Measurements from ENCODE around the gene RNF144B.

The RNF144B gene

GRCh38 chr6:18446771-18447170, 59.6 kb downstream of the RNF144B start:
- Histone ChIP-seq H3K79me2 (ENCODE audit: control insufficient read depth, low read length) (peaks cover 96% of the 10 kb centered on the region), H4K20me1 (ENCODE audit: control insufficient read depth, insufficient read depth, low read depth, low read length) (peaks cover 23% of the 10 kb centered on the region; the same call in 1 of the 2 replicates), H3K27me3 (ENCODE audit: control insufficient read depth, low read length) (no peaks in the 10 kb centered on the region), H3K4me3 (ENCODE audit: low read length) (no peak overlapping the region), H3K27ac (ENCODE audit: low read depth, low read length) (no peak overlapping the region), H3K4me1 (ENCODE audit: control insufficient read depth, low read length) (peaks cover 35% of the 10 kb centered on the region), H3K9me2 (replicated peaks; ENCODE audit: control insufficient read depth, low read length) (no peaks in the 10 kb centered on the region), H3K9me3 (ENCODE audit: control insufficient read depth, insufficient read depth, low read length) (no peaks in the 10 kb centered on the region), H3K4me2 (ENCODE audit: low read length) (no peak overlapping the region), H3K36me3 (ENCODE audit: control insufficient read depth, low read length) (peaks cover 94% of the 10 kb centered on the region), H3F3A (ENCODE audit: control insufficient read depth, insufficient read depth) (peaks cover 33% of the 10 kb centered on the region)
- TF ChIP-seq CTCF (IDR thresholded peaks at IDR 0.05; ENCODE audit: low read depth, low read length, poor library complexity, severe bottlenecking) (no peak), EZH2phosphoT487 (IDR thresholded peaks at IDR 0.05; ENCODE audit: borderline replicate concordance, low read length) (no peak)

GRCh38 chr6:18447552-18447951, 60.4 kb downstream of the RNF144B start:
- H3F3A ChIP-seq (ENCODE audit: control insufficient read depth, insufficient read depth) = peaks cover 29% of the 10 kb centered on the region
- no peaks in the 10 kb centered on the region for H3K9me2 ChIP-seq (replicated peaks; ENCODE audit: control insufficient read depth, low read length)
- H3K27me3 ChIP-seq (ENCODE audit: control insufficient read depth, low read length) = no peaks in the 10 kb centered on the region
- H3K9me3 ChIP-seq (ENCODE audit: control insufficient read depth, insufficient read depth, low read length) = no peaks in the 10 kb centered on the region
- no peak overlapping the region for H3K4me3 ChIP-seq (ENCODE audit: low read length)
- H4K20me1 ChIP-seq (ENCODE audit: control insufficient read depth, insufficient read depth, low read depth, low read length) = peaks cover 23% of the 10 kb centered on the region; the same call in 1 of the 2 replicates
- H3K4me2 ChIP-seq (ENCODE audit: low read length) = no peak overlapping the region
- H3K79me2 ChIP-seq (ENCODE audit: control insufficient read depth, low read length) = peaks cover 95% of the 10 kb centered on the region
- no peak overlapping the region for H3K27ac ChIP-seq (ENCODE audit: low read depth, low read length)
- H3K4me1 ChIP-seq (ENCODE audit: control insufficient read depth, low read length) = peaks cover 33% of the 10 kb centered on the region
- peaks cover 93% of the 10 kb centered on the region for H3K36me3 ChIP-seq (ENCODE audit: control insufficient read depth, low read length)
- no peak for TF ChIP-seq CTCF (IDR thresholded peaks at IDR 0.05; ENCODE audit: low read depth, low read length, poor library complexity, severe bottlenecking)

GRCh38 chr6:18451756-18452155, 64.6 kb downstream of the RNF144B start:
- H3K4me3 ChIP-seq (ENCODE audit: low read length) = no peak overlapping the region
- no peak for TF ChIP-seq CTCF (IDR thresholded peaks at IDR 0.05; ENCODE audit: low read depth, low read length, poor library complexity, severe bottlenecking)
- TF ChIP-seq EZH2phosphoT487 (IDR thresholded peaks at IDR 0.05; ENCODE audit: borderline replicate concordance, low read length) = no peak
- peaks cover 91% of the 10 kb centered on the region for H3K79me2 ChIP-seq (ENCODE audit: control insufficient read depth, low read length)
- no peaks in the 10 kb centered on the region for H3K9me2 ChIP-seq (replicated peaks; ENCODE audit: control insufficient read depth, low read length)
- H3K9me3 ChIP-seq (ENCODE audit: control insufficient read depth, insufficient read depth, low read length) = no peaks in the 10 kb centered on the region
- peaks cover 21% of the 10 kb centered on the region; the same call in 1 of the 2 replicates for H4K20me1 ChIP-seq (ENCODE audit: control insufficient read depth, insufficient read depth, low read depth, low read length)
- peaks cover 86% of the 10 kb centered on the region for H3K36me3 ChIP-seq (ENCODE audit: control insufficient read depth, low read length)
- peaks cover 11% of the 10 kb centered on the region for H3K4me1 ChIP-seq (ENCODE audit: control insufficient read depth, low read length)
- no peak overlapping the region for H3K27ac ChIP-seq (ENCODE audit: low read depth, low read length)
- H3F3A ChIP-seq (ENCODE audit: control insufficient read depth, insufficient read depth) = peaks cover 30% of the 10 kb centered on the region
- no peak overlapping the region for H3K4me2 ChIP-seq (ENCODE audit: low read length)
- H3K27me3 ChIP-seq (ENCODE audit: control insufficient read depth, low read length) = no peaks in the 10 kb centered on the region
